Stimulated activated CD8-positive, alpha-beta memory T cell treated with anti-CD3 and anti-CD28 coated beads, Interleukin-12 subunit alpha, Interleukin-12 subunit beta, amount 100 ng/mL, for 24 hours (primary cell): ENCODE measurements around the gene RPP25L.

Experiments
- DNase-seq: peaks from one replicate; pipeline ENCODE4 v3.0.0-alpha.2; 2020; ENCODE audit errors: extremely low read depth

The RPP25L gene

DNA sequence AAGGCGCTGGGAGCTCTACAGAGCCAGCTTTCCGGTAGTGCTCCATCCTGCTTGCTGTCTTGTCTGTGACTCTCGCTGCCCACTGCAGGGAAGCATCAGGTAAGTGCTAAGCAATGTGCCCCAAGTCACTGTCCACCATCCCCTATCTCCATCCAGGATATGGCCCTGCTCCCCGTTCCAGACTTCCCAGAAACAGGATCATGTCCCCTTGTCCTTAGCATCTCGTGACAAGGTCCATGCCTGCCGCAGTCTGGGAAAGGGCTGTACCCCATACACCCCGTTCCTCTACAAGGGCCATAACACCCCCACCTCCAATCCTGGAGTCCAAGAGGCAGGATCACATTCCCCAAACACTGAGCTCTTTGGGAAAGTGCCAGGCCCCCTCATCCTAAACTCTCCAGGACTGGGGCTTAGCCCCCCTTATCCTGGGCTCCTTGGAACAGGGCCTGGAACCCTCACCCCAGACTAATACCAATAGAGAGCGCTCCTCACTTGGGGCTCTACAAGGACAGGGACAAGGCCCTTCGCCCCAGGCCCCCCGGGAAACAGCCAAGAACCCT lies 566 bp downstream of the RPP25L start:
- DNase-seq: no peak

DNA sequence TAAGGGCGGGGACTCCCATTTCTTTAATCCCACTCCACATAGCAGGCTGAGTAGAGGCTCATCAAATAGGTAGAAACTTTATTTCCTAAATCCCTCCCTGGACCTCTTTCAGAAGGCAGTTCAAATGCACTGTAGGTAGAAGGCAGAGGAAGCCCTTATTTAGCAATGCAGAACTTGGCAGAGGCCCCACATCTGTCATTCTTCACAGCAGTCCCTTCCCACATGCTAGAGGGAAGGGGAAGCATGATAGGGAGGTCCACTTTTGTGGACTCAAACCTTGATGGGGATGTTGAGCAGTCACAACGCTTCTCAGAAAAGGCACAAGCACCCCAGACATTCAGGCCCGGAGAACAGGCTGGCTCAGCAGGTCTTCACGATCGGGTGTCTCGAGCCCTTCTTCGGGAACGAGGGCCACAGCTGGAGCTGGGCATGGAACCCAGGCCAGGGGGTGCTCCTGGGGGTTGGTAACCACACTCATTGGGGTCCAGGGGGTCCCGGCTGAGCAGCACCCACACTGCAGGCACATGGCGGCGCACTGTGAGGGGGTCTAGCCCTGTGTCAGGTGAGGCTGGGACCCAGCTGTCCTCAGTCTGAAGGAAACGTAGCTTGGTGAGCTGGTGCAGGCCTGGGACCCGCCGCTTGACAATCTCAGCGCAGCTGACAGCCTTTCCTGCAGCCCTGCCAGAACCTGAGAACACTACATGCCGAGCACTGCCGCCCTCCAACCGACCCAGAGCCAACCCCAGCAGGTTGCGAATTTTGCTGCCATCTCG lies 1.3 kb downstream of the RPP25L start:
- DNase-seq: no peak

DNA sequence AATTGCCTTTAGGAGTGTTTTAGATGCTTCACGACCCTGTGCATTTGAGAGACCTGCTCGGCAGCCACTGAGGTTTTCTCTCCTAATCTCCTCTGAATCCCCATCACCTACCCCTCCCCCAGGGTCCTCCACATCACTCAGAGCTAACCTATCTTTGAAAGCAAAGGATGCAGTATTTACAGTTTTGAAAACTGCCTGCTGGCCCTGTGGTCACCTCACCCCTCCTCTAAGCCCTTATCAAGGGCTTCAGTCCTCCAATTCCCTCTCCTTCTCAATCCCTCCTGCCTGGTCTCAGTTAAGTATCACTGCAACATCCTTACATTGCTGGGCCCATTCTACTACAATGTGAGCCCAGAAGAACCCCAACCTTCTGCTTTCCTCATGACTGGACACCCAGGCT lies 4.6 kb downstream of the RPP25L start:
- DNase-seq: no peak

DNA sequence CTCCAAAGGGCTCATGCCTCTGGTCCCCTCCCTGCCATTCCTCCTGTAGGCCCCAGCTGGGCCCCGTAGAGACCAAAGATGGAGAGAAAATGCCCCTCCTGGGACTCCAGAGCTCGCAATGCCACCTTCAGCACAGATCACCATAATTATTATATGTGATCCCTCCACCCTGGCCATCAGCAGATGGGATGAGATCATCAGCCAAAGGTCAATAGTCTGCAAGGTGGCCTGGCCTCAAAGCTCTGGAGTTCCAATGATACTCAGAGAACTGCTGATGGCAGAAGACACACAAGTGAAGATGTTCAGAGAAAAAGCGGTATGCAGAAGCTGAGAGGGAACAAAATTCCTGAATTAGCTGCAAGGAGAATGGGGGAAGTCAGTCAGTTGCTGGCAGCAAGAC lies 5.0 kb downstream of the RPP25L start:
- no peak for DNase-seq

GRCh38 chr9:34606190-34606589 lies 5.7 kb downstream of the RPP25L start:
- DNase-seq: no peak

DNA sequence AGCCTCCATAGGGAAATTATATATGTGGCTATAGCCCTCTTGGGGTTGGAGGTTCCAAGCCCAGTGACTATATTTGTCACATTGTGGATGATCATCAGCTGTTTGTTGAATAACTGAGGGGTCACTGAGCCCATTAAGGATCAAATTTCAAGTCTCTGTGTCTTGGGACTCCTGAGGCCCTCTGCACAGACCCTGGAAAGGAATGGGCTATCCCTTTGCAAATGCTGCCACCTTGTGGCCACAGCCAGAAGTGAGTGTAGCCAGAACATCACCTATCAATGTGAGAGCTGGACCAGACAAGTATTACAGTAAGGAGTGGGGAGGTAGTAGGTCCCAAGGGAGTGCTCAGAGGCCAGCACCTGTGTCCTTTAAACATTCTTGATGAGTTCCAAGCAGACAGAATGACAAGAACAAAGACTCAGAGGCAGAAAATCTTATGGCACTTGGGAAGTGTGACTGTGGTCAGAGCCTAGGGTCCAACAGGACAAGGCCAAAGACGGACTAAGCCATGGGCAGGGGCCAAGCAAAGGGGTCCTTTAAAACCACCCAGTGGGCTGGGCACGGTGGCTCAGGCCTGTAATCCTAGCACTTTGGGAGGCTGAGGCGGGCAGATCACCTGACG lies 8.2 kb downstream of the RPP25L start:
- peak; percentile 49 for DNase-seq

DNA sequence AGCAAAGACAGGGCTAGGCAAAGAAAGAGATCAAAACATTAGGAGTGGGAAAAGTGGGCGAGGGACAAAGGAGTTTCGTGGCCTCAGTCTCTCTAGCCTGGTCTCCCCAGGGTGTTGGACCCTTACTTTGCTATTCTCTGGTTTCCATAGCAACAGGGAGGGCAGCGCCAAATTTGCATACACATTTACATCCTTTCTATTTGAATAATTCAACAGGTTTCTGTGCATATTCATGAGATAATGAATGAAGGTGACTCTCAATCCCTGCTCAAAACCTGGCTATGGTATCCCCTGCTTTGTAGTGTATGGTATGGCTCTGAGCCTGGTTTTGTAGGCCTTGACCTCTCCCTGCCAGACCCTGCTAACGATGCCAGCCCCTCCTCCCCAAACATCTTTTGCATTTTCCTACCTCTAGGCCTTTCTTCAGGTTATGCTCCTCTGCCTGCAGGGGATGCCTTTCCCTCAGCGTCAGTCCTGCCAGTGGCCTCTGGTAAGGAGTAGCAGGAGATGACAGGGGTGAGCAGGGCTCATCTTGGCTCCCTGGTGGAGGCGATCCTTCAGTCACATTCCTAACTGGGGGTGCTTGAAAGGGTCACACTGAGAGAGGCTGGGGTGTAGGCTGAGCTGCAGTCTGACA lies 9.8 kb downstream of the RPP25L start:
- no peak for DNase-seq

- DNase-seq: no peak
These were observed 11.0 kb downstream of the RPP25L start for GRCh38 chr9:34600908-34601307.

DNA sequence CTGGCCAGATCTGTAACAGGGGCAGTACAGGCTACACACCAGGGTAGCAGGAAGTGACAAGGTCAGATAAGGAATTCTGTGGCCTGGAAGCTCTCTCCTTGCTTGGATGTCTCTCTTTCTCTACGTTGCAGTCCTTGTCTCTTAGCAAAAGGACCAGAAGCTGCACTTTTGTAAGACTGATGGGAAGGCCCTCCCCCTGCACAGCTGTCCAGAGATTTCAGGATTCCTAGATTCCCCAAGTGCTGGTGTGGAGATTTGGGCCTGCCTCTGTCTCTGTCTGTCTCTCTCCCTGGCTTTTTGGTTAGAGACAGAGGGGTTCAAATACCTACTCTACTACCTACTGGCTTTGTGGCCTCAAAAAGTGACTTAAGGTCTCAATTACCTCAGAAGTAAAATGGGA lies 12.4 kb downstream of the RPP25L start:
- DNase-seq: no peak

GRCh38 chr9:34594177-34594576 lies 17.7 kb downstream of the RPP25L start:
- no peak for DNase-seq

- no peak for DNase-seq
These were observed 18.8 kb downstream of the RPP25L start for GRCh38 chr9:34592895-34593601.

GRCh38 chr9:34591917-34592866 lies 19.7 kb downstream of the RPP25L start:
- no peak for DNase-seq

- peak; percentile 43 for DNase-seq
These were observed 20.5 kb downstream of the RPP25L start for GRCh38 chr9:34591248-34591916.

- DNase-seq: no peak
These were observed 21.3 kb downstream of the RPP25L start for GRCh38 chr9:34590381-34591247.

GRCh38 chr9:34589636-34590380 lies 22.1 kb downstream of the RPP25L start, which contains the start of gene CNTFR:
CNTFR (minus strand) TSS chr9:34589724; CDS start chr9:34568981, 20,743 bp downstream.
- no peak for DNase-seq

- no peak for DNase-seq
These were observed 22.9 kb downstream of the RPP25L start for GRCh38 chr9:34588671-34589635.

GRCh38 chr9:34587271-34587670 lies 24.6 kb downstream of the RPP25L start:
- DNase-seq: no peak
